CD4-positive, alpha-beta T cell (primary cell): Measurements from ENCODE around the gene EFNB2. TPM values are rescaled to one million over a fixed set of nuclear protein-coding genes. Genes with fewer than 3 reads are reported as not detected.

ENCODE experiments used
- ATAC-seq: fragments of 200-7000 bp; cut with Tn5 transposase; one replicate; pipeline ENCODE4 v1.10.0; 2022; ENCODE audit warnings: mild to moderate bottlenecking; ENCODE audit not compliant: poor library complexity
- CTCF ChIA-PET: fragments of 350-600 bp; sonication (Branson Sonifier 250); formaldehyde crosslinking; loops from one replicate; lab custom pipeline; 2021; ENCODE audit warnings: antibody characterized with exemption, inconsistent platforms; lab: Charles Lee
- POLR2A ChIA-PET: fragments of 350-600 bp; sonication (Branson Sonifier 250); formaldehyde crosslinking; loops from one replicate; lab custom pipeline; 2021; ENCODE audit warnings: antibody characterized with exemption, inconsistent platforms; lab: Charles Lee
- DNase-seq, 14 experiments: peaks; one replicate each; pipeline ENCODE4 v3.0.0-alpha.2; 2013 to 2020; ENCODE audit warnings: mixed read lengths in 2 of 14
- H3K27ac ChIP-seq, 2 donors: one replicate each; pipeline versions ENCODE4 v1.5.1 to v1.7.0; 2013; ENCODE audit warnings: low read length in 2 of 2, low read depth in 1 of 2, mild to moderate bottlenecking in 1 of 2
- H3K27me3 ChIP-seq, 2 experiments: 1 replicate in 1 of 2; 2 replicates in 1 of 2; pipeline versions ENCODE4 v1.6.1 to v1.7.0; 2013; ENCODE audit warnings: low read length in 2 of 2, control low read depth in 1 of 2, mild to moderate bottlenecking in 1 of 2, moderate library complexity in 1 of 2; ENCODE audit not compliant: insufficient read depth in 2 of 2, control insufficient read depth in 1 of 2
- H3K36me3 ChIP-seq: one replicate; pipeline ENCODE4 v1.6.1; 2013; ENCODE audit warnings: low read length, control low read depth; ENCODE audit not compliant: insufficient read depth
- H3K4me1 ChIP-seq: one replicate; pipeline ENCODE4 v1.6.1; 2013; ENCODE audit warnings: low read length, control low read depth; ENCODE audit not compliant: insufficient read depth
- H3K4me3 ChIP-seq: one replicate; pipeline ENCODE4 v1.5.1; 2013; ENCODE audit warnings: mild to moderate bottlenecking, low read length, moderate library complexity
- H3K9me3 ChIP-seq, 2 experiments: 1 replicate in 1 of 2; 2 replicates in 1 of 2; pipeline versions ENCODE4 v1.6.1 to v1.7.0; 2013; ENCODE audit warnings: low read length in 2 of 2, mild to moderate bottlenecking in 2 of 2, control low read depth in 1 of 2, moderate library complexity in 1 of 2; ENCODE audit not compliant: control insufficient read depth in 1 of 2, insufficient read depth in 1 of 2
- H3K27ac Mint-ChIP-seq: one replicate; pipeline ENCODE4 v1.8.0; 2020; ENCODE audit warnings: mixed read lengths
- H3K27me3 Mint-ChIP-seq: one replicate; pipeline ENCODE4 v1.8.0; 2021; ENCODE audit warnings: mixed read lengths
- H3K36me3 Mint-ChIP-seq: one replicate; pipeline ENCODE4 v1.8.0; 2021; ENCODE audit warnings: low read depth, mixed read lengths
- H3K4me1 Mint-ChIP-seq: one replicate; pipeline ENCODE4 v1.8.0; 2021; ENCODE audit warnings: low read depth, mixed read lengths
- H3K4me3 Mint-ChIP-seq: one replicate; pipeline ENCODE4 v1.8.0; 2020; ENCODE audit warnings: mild to moderate bottlenecking, mixed read lengths
- H3K9me3 Mint-ChIP-seq: one replicate; pipeline ENCODE4 v1.8.0; 2020; ENCODE audit warnings: mixed read lengths
- CTCF ChIP-seq: fragments of 200-600 bp; IDR thresholded peaks from one replicate; pipeline ENCODE4 v1.8.0; 2022; ENCODE audit warnings: antibody characterized with exemption, mild to moderate bottlenecking
- intact Hi-C, 2 experiments: fragments of 100-400 bp; cut with DNase I in 1 of 2; cut with micrococcal nuclease in 1 of 2; formaldehyde crosslinking; loops; one replicate each; pipeline versions ENCODE4 v1.15.1 to v1.9.0; 2023 to 2025; cut with DNase I, micrococcal nuclease
- total RNA-seq, 174 experiments: library from RNA in 2 of 174; stranded (reverse) in 2 of 174; gene quantifications; one replicate each; pipeline ENCODE4 v1.2.3 and lab custom pipeline; 2021 to 2026

The EFNB2 gene
- total RNA-seq, 2 experiments from 2014 or later, result 0.20 to 0.36 TPM

GRCh38 chr13:106526738-106527444, 8.6 kb downstream of the EFNB2 start:
- intact Hi-C loops, result no loop called here
- no peaks in the 10 kb centered on the region for H3K9me3 Mint-ChIP-seq
- Histone ChIP-seq H3K27ac (no peak overlapping the region), H3K27me3 (peaks cover 14 to 38% of the 10 kb centered on the region in 2 experiments), H3K4me1 (no peaks in the 10 kb centered on the region), H3K36me3 (no peaks in the 10 kb centered on the region), H3K9me3 (no peaks in the 10 kb centered on the region), H3K4me3 (no peak overlapping the region)
- ATAC-seq (no peak), DNase-seq (no peak)
- ChIA-PET CTCF (interaction anchor here (1.6 kb wide), 1 partner anchor 9 kb away, joined by 6 read pairs; no protein-coding TSS in a partner anchor), POLR2A (no interaction called here)
- peaks cover 88% of the 10 kb centered on the region for H3K27me3 Mint-ChIP-seq
- no peak overlapping the region for H3K27ac Mint-ChIP-seq
- no peaks in the 10 kb centered on the region for H3K36me3 Mint-ChIP-seq
- H3K4me3 Mint-ChIP-seq, result no peak overlapping the region
- no peak for TF ChIP-seq CTCF
- H3K4me1 Mint-ChIP-seq, result peaks cover 2% of the 10 kb centered on the region

- H3K36me3 Mint-ChIP-seq, result no peaks in the 10 kb centered on the region
- DNase-seq, result no peak
- peaks cover 9 to 28% of the 10 kb centered on the region in 2 experiments for H3K27me3 ChIP-seq
- H3K27ac ChIP-seq, result no peak overlapping the region
- ChIA-PET CTCF (no interaction called here), POLR2A (no interaction called here)
- H3K9me3 ChIP-seq, result no peaks in the 10 kb centered on the region
- no peaks in the 10 kb centered on the region for H3K4me1 ChIP-seq
- H3K27ac Mint-ChIP-seq, result no peak overlapping the region
- no peak for ATAC-seq
- H3K27me3 Mint-ChIP-seq, result peaks cover 82% of the 10 kb centered on the region
- no peak for TF ChIP-seq CTCF
- no peaks in the 10 kb centered on the region for H3K4me1 Mint-ChIP-seq
- no peaks in the 10 kb centered on the region for H3K36me3 ChIP-seq
- no peak overlapping the region for H3K4me3 ChIP-seq
- no peak overlapping the region for H3K4me3 Mint-ChIP-seq
- H3K9me3 Mint-ChIP-seq, result no peaks in the 10 kb centered on the region
- intact Hi-C loops, result no loop called here
Observed at GRCh38 chr13:106525865-106526264, 9.6 kb downstream of the EFNB2 start.

- ATAC-seq (no peak), DNase-seq (no peak)
- no peak overlapping the region for H3K4me3 Mint-ChIP-seq
- TF ChIP-seq CTCF, result no peak
- no peak overlapping the region for H3K27ac Mint-ChIP-seq
- H3K9me3 Mint-ChIP-seq, result no peaks in the 10 kb centered on the region
- ChIA-PET POLR2A (no interaction called here), CTCF (no interaction called here)
- Histone ChIP-seq H3K9me3 (no peaks in the 10 kb centered on the region), H3K4me1 (no peaks in the 10 kb centered on the region), H3K4me3 (no peak overlapping the region), H3K27me3 (peaks cover 7 to 17% of the 10 kb centered on the region in 2 experiments), H3K36me3 (no peaks in the 10 kb centered on the region), H3K27ac (no peak overlapping the region)
- H3K36me3 Mint-ChIP-seq, result no peaks in the 10 kb centered on the region
- peaks cover 72% of the 10 kb centered on the region for H3K27me3 Mint-ChIP-seq
- no peaks in the 10 kb centered on the region for H3K4me1 Mint-ChIP-seq
- intact Hi-C loops, result no loop called here
Observed at GRCh38 chr13:106524108-106524507, 11.4 kb downstream of the EFNB2 start.
